Camera-type eye (tissue), 1 donor: ENCODE results near the gene EMP3. TPM values are rescaled to one million over a fixed set of nuclear protein-coding genes. Genes with fewer than 3 reads are reported as not detected.

Experiments
- total RNA-seq: library from RNA; depleted of rRNA; stranded (reverse); fragments of >200 nt; gene quantifications from one replicate; pipeline ENCODE4 v1.2.3, GENCODE V29; 2014

Gene EMP3, protein sequence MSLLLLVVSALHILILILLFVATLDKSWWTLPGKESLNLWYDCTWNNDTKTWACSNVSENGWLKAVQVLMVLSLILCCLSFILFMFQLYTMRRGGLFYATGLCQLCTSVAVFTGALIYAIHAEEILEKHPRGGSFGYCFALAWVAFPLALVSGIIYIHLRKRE
- total RNA-seq: 17.3 TPM

GRCh38 chr19:48325265-48325910, at the start of gene EMP3:
Gene EMP3, plus strand, starts transcription at chr19:48325552. Its CDS starts 1,293 bp downstream, at chr19:48326845.

DNA sequence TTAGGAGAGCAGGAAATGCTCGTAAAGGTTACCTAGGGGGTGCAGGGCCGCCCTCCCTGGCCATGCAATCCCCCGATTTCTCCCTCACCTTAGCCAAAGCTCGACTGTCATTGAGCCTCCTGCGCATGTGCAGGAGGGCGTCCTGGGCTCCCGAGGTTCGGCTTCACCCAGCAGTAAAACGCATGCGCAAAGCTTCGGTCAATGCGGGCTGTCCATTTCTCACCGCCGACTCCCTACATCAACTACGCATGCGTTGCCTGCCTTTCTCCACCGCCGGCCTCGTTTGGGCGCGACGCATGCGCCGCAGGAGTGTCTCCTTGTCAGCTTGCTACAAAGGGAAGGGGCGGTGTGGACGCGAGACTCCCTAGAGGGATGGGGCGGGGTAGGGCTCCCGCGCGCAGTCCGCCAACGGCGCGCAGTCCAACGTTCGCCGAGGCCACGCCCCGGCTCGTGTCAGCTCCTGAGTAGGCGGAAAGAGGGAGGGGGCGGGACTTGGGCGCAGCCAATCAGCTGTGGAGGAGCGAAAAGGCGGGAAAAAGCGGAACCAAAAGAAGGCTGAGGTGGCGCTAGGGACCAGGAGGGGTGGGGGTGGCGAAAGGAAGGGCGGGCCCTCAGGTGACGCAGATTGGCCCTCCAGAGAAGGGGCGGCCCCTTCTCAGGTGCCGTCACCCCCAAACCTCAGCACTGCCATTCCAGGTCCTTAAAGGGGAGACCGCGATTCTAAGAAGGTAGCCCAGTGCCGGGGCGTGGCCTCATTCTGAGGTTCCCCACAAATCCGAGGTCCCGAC, 38.7 kb downstream of the EMP3 start, which contains the start of the genes SYNGR4 and TMEM143:
Gene SYNGR4, plus strand, starts transcription at position 558 of the 788 bp plus-strand sequence. CDS start 1,476 bp downstream, outside the sequence.
Gene TMEM143, minus strand, starts transcription at position 131 of the 788 bp plus-strand sequence. Its CDS starts 20 bp downstream, at position 111.

Other genes starting within 250 kb of the EMP3 start
- gene PLA2G4C, start 214.7 kb upstream of the EMP3 start, total RNA-seq: 42.7 TPM
- gene LIG1, start 155.2 kb upstream of the EMP3 start, total RNA-seq: 44.2 TPM
- gene ZSWIM9, start 154.9 kb upstream of the EMP3 start, total RNA-seq: 6.2 TPM
- 78.3 TPM for gene CARD8, start 69.6 kb upstream of the EMP3 start, total RNA-seq
- gene ZNF114, start 55.5 kb upstream of the EMP3 start, total RNA-seq: 5.1 TPM
- gene TMEM143, start 38.4 kb downstream of the EMP3 start, total RNA-seq: 2.8 TPM
- not detected for gene SYNGR4, start 38.8 kb downstream of the EMP3 start, total RNA-seq
- gene KDELR1, start 66.0 kb downstream of the EMP3 start, total RNA-seq: 72.3 TPM
- gene GRIN2D, start 68.1 kb downstream of the EMP3 start, total RNA-seq: 4.3 TPM
- gene GRWD1, start 120.4 kb downstream of the EMP3 start, total RNA-seq: 26.2 TPM
- 1.6 TPM for gene KCNJ14, start 130.0 kb downstream of the EMP3 start, total RNA-seq
- gene CYTH2, start 143.8 kb downstream of the EMP3 start, total RNA-seq: 72.9 TPM
- gene LMTK3, start 186.3 kb downstream of the EMP3 start, total RNA-seq: 6.1 TPM
- 1.1 TPM for gene SULT2B1, start 226.6 kb downstream of the EMP3 start, total RNA-seq